Fibroblast of skin of scalp (primary cell): Measurements from ENCODE around the gene GSX1. TPM values are rescaled to one million over a fixed set of nuclear protein-coding genes. Genes with fewer than 3 reads are reported as not detected.
"Not testable (repeated sequence)": the region's sequence is repeated elsewhere in the genome, so short reads cannot be mapped to it uniquely, and the experiment has no call there.

Experiments
- DNase-seq: peaks from one replicate; pipeline ENCODE4 v3.0.0-alpha.2; 2013
- polyA plus RNA-seq, 2 experiments: library from polyadenylated mRNA; unstranded; fragments of 120-200 nt; gene quantifications; one replicate each; pipeline ENCODE4 v1.2.1, GENCODE V29; 2013; ENCODE audit not compliant: insufficient read length in 2 of 2

GSX1 gene
- not detected for polyA plus RNA-seq (2013, experiment 1 of 2; ENCODE audit: insufficient read length)
- polyA plus RNA-seq (2013, experiment 2 of 2; ENCODE audit: insufficient read length) = not detected

DNA sequence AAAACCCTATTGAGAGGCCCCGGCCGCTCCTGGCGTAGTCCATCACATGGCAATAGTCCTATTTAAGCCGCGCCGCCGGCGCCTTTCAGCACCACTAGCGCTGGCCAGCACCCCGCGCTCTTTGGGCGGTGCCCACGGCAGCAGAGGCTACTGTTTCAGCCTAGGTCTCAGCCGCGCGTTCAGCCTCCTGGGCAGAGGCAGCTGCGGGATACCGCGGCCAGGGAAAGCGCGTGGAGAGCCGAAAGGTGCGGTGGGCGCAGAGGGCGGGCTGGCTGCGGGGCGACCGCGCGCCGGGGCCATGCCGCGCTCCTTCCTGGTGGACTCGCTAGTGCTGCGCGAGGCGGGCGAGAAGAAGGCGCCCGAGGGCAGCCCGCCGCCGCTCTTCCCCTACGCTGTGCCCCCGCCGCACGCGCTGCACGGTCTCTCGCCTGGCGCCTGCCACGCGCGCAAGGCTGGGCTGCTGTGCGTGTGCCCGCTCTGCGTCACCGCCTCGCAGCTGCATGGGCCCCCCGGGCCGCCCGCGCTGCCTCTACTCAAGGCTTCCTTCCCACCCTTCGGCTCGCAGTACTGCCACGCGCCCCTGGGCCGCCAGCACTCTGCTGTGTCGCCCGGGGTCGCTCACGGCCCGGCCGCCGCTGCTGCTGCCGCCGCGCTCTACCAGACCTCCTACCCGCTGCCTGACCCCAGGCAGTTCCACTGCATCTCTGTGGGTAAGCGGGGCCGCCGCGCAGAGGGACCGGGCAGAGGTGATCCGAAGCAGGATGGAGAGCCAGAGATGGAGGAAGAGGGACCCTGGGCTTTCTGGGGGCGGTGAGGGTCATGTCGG, at the start of gene GSX1:
Gene GSX1, plus strand, starts transcription at position 91 of the 826 bp plus-strand sequence. Its CDS starts 208 bp downstream, at position 299.
- peak; percentile 59 for DNase-seq

- DNase-seq = no peak
Measured at GRCh38 chr13:27744801-27745200, 47.5 kb upstream of the GSX1 start.

DNA sequence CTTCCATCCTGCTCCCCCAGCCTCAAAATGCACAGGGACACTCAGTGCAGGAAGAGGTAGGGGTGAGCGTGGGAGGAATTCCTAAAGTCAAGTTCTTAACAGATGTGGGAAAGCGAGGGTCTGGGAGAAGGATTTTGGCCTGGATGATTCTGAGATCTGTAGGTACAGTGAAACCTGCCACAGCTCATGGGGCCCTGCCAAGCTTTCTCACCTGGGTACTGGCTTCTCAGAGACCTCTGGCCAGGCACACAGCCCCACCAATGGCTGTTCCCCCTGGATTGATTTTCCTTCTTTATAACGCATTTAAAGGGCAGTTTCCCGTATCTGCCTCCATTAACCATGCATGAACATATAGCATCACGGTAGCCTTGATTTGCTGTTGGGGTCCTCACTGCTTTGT, 47.0 kb upstream of the GSX1 start:
- no peak for DNase-seq

DNA sequence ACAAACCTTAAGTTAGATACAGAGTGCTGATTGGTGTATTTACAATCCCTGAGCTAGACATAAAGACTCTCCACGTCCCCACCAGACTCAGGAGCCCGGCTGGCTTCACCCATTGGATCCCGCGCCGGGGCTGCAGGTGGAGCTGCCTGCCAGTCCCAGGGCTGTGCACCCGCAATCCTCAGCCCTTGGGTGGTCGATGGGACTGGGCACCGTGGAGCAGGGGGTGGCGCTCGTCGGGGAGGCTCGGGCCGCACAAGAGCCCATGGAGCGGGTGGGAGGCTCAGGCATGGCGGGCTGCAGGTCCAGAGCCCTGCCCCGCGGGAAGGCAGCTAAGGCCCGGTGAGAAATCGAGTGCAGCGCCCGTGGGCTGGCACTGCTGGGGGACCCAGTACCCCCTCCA, 44.1 kb upstream of the GSX1 start:
- DNase-seq = not testable (repeated sequence)

- DNase-seq = no peak
Measured at GRCh38 chr13:27751953-27752532, 40.2 kb upstream of the GSX1 start.

GRCh38 chr13:27765650-27766049, 26.6 kb upstream of the GSX1 start:
- DNase-seq = no peak

- DNase-seq = no peak
Measured at GRCh38 chr13:27770809-27771208, 21.5 kb upstream of the GSX1 start.

DNA sequence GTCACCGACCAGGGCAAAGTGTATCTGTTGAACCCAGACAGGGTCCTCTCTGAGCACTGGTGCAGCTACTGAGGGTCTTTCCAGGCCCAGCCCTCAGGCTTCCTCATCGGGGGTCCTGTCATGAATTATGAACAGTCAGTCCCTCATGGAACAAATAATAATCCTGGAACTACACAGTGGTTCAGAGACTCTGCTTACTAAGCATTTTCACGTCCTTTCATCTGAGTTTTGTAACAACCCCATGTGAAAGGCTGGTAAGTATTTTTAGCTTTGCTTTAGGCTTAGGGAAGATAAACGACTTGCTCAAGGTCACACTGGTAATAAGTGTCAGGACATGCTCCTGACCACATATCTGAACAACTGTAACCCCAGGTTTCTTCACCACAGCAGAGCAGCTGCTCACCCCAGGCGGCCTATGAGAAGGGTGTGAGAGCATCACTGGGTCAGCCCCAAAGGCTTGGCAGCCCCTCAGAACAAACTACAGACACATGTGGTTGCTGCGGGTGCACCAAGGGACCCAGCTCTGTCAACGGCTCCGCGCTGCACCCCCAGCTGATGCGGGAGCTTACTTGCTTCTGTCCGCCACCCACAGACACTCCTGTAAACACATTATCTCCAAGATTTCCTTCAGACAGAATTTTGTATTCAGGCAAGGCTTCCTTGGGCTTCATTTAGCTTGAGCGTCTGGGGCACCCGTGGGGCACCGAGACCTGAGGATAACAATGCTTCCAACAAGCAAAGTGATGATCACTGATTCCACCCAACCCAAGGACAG, 19.4 kb upstream of the GSX1 start:
- no peak for DNase-seq

GRCh38 chr13:27774169-27774568, 18.1 kb upstream of the GSX1 start:
- no peak for DNase-seq

- no peak for DNase-seq
Measured at GRCh38 chr13:27774651-27775050, 17.6 kb upstream of the GSX1 start.

GRCh38 chr13:27775943-27776342, 16.3 kb upstream of the GSX1 start:
- DNase-seq = no peak

- no peak for DNase-seq
Measured at GRCh38 chr13:27782151-27782550, 10.1 kb upstream of the GSX1 start.

DNA sequence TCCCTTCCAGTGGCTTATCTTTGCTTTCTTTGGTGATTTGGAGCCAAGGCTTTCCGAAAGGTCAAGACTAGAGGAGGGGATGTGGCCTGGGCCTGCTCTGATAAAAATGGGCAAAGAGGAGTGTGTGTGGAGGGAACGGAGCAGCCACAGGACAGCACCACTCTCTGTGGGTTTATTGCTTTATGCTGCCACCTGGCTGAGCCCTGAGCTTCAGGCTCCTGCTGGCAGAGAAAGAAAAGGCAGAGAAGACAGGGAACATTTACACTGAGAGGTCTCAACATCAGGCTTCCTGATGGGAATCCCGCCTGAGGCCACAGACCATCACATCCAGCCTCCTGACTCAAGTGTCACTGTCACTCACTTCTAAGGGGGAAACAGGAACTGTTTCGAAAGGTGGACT, 9.2 kb upstream of the GSX1 start:
- no peak for DNase-seq

GRCh38 chr13:27788271-27788670, 4.0 kb upstream of the GSX1 start:
- DNase-seq = no peak

- DNase-seq = no peak
Measured at GRCh38 chr13:27789153-27789494, 3.2 kb upstream of the GSX1 start.

DNA sequence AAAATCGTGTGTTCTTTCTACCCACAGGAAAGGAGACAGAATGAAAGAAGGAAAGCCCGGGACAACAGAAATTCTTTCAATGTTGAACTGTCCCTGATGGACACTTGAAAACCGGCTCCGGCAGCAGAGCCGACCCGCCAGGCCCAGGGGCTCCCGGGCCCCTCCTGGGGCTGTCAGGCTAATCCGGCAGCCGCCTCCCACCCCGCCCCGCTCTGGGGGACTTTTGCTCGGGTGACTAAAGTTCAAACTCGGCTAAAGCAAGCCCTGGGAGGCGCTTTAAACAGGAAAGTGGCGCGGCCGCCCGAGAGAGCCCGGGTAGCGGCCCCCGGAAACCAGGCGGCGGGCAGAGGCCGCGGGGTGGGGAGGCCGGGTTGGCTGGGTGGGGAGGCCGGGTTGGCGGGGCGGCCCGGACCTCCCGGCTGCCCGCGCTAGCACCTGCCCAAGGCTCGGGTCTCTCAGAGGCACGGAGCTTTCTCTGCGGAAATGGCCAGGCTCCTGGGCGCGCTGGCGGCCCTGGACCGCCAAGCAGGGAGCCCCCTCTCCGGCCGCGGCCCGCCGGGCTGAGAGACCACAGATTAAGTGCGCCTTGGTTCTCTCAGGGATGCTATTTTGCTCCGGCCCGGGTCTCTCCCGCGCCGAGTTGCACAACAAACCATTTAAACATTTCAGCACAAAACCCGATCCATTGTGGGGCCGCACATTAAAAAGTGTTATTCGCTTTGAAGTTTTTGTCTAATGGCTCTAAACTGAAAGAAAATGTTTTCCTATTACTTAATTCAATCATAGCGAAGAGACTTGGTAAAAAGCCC, 2.6 kb upstream of the GSX1 start:
- DNase-seq = no peak

DNA sequence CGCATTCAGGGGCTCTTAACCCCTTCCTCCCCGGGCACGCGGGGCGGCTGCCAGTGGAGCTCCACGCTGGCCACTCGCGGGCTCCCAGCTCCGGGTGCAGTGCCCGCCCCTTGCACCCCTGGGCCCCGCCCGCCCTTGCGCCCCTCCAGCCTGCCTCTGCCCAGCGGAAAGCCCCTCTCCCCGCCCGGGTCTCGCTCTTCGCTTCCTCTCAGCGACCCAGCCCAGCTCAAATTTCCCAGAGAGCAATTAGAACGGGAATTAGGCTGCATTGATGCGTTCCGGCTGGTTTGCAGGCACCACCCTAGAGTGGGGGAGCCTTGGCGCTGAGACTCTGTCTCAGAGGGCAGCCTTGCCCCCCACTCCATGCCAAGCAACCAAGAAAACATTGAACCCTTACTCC, 1.8 kb upstream of the GSX1 start:
- DNase-seq = no peak

DNA sequence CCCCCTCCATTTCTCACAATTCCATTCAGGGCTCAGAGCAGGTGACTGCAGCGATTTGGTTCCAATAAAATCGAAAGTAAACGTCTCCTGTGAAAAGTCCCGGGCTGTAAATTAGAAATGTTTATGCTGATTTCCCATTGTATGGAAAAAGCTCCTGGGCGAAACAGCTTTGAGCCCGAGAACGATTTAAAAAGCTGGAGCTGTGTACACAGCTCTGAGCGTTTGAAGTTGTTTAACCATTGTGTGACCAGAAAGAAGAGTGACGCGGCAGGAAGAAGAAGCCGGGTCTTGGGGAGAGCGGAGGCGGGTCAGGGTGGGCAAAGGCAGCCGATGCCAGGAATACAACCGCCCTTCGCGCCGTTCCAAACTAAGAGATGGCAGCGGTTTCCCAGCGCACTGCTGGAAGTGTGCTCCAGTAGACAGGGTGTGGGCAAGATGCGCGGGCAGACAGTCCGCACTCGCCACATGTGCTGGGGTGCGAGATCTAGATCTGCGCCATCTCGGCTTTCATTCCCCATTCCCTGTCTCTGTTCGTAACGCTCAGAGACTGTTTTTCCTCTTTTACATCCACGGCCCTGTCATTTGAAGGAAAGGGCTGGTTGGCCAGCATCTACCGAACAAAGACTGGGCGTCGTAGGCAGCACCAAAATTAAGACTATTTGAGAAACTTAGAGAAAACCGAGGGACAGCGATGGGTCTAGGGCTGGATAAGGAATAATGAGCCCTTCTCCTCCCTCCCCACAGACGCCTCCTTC, 960 bp upstream of the GSX1 start:
- no peak for DNase-seq

GRCh38 chr13:27791901-27792392, 336 bp upstream of the GSX1 start:
- no peak for DNase-seq

DNA sequence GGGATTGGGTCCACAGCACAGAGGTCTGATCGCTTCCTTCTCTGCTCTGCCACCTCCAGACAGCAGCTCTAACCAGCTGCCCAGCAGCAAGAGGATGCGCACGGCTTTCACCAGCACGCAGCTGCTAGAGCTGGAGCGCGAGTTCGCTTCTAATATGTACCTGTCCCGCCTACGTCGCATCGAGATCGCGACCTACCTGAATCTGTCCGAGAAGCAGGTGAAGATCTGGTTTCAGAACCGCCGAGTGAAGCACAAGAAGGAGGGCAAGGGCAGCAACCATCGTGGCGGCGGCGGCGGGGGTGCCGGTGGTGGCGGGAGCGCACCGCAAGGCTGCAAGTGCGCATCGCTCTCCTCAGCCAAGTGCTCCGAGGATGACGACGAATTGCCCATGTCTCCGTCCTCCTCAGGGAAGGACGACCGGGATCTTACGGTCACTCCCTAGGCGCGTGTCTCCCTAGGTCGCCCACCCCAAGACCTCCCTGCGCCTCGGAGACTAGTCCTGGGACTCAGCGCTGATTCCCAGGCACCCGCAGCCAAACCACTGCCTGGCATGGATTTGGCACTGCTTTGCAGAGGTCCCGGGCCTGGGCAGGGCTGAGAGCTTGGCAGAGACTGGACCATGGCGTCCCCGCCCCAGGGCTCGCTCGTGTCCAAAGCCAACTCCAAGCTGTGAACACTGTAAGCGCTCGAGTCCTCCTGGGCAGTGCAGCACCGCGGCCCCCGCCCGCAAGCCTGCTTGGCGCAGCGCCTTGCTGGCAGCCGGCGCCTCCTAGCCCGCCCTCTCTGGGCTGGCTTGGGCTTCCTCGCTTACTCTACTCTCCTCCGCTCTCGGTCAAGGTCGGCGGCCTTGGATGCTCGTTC, 1.5 kb downstream of the GSX1 start:
- no peak for DNase-seq

GRCh38 chr13:27794368-27794691, 2.0 kb downstream of the GSX1 start:
- DNase-seq = no peak
